HG02759 (cell line): ENCODE results near the gene GPR161.

Experiments
- ATAC-seq: cut with Tn5 transposase; IDR thresholded peaks from one replicate; pipeline ENCODE4 v1.9.1; 2021; ENCODE audit warnings: mild to moderate bottlenecking, moderate library complexity; ENCODE audit not compliant: unreplicated experiment

Gene GPR161

DNA sequence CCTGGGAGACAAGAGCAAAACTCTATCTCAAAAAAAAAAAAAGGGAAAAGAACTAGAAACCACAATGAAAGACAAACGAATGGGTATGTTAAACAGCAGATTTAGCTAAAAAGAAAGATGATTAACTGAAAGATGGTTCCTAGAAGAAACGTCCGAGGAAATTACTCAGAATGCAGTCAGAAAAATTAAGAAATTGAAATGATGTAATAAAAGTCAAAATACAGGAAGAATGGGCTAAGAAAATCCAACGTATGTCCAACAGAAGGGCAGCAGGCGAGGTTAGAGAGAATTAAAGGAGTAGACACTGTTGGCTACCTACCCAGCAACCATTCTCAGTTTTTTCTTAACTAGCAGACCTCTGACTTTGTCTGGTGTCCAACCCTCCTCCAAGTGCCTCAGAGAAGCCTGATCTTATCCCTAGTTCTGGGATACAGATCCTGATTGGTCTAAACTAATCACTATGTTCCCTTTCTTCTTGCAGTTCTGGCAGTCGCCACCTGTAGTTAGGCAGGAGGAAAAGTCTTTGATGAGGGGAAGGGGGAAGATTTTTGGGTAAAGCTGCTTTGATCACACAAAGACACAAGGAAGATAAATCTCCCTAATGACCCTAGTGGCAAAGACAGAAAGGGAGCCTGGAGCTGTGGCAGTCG is 25.7 kb downstream of the GPR161 start:
- no peak for ATAC-seq

DNA sequence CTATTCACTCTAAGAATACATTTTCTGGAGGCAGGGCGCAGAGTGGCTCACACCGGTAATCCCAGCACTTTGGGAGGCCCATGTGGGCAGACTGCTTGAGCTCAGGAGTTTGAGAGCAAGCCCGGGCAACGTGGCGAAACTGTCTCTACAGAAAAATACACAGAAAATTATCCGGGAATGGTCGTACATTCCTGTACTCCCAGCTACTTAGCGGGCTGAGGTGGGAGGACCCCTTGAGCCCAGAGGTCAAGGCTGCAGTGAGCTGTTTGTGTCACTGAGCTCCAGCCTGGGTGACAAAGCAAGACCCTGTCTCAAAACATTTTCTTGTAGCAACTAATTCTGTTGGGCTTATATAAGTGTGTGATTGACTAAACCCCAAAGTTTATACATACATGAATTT is 30.5 kb downstream of the GPR161 start:
- ATAC-seq: no peak

DNA sequence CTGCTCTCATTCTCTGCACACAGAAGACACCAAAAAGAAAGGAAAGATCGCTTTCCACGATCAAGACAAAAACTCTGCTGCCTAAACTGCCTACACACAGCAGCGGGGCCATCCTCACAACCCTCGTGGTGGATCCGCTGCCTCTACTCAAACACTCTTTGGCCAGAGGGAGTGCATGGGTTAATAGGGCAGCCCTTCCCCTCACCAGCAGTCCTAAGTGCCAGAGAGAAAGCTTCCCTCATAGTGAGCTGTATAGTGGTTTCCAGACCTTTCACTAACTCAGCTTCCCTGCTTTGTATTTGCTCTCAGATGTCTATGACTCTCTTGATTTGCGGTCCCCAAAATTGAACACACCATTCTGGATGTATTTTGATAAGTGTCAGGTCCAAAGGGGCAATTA is 30.9 kb downstream of the GPR161 start:
- ATAC-seq: no peak

DNA sequence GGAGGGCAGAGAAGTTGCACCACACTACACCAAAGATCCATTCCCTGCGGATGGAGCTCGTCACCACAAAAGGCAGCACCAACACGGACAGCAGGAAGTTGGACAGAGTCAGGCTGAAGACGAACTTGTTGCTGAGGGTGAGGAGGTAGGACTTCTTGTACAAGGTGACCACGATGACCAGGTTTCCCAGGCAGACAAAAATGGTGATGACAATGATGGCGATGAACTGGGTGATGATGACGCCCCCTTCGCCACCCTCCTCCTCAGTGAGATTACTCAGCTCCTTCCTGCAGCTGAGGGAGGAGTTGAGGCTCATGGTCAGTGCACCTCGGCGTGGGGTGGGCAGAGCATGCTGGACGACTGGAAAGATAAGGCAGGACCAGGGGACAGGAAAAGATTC is 32.2 kb downstream of the GPR161 start:
- no peak for ATAC-seq

DNA sequence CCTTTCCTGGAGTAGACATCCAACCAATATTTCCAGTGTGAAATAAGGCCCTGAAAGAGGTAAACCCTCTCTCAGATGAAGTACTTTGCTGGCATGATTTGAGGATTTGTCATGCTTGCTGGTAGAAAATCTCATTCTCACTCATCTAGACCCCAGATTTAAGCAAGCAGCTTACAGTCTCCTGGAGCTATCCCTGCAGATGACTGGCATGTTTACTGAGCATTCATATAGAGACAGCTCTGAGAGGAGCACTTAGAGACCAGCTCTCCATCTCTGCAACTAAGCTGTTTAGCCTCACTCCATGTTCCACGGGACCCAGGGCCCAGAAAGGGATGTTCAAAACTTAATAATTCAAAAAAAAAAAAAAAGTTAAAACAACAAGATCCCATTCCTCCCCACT is 34.2 kb downstream of the GPR161 start:
- ATAC-seq: no peak

DNA sequence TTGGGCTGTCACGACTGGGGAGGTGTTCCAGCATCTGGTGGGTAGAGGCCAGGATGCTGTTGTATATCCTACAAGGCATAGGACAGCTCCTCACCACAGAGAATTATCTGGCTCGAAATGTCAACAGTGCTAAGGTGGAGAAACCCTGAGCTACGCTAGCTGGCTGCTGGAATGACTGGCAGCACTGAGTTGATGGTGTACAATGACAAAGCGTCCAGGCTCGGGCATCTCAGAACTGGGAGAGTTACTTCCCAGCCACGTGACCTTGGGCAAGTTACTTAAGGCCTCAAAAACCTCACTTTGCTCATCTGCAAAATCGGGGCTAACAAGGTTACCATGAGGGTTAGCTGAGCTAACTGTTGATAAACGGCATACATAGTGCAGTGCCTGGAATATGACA is 35.4 kb downstream of the GPR161 start:
- no peak for ATAC-seq

DNA sequence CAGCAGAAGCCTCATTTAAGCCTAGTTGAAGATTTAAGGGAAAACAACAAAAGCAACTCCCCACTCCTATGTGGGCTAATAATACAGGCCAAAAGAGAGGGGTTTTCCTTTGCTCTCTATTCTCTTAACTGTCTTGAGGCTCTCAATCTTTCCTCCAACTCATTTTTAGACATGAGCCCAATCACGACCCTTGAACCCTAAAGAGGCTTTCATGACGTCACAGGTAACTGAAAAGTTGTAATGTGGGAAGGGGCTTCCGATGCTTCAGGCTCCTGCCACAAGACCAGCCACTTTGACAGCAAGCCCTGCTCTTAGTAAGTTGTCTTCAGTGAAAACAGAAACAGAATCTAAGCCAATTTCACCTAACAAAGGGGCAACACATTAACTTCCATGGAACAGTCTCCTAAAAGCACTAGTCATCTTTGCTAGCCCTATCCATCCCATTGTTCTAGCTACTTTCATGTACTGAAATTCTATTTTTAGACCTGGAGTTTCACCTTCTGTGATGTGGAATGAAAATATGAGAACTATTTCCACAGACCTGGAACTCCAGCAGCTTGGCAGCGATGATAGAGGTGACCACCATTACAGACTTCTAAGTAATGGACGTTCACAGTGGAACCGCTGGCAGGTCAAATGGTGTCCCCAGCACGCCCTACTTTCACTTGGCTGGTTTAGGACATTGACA is 36.3 kb downstream of the GPR161 start:
- ATAC-seq: no peak

DNA sequence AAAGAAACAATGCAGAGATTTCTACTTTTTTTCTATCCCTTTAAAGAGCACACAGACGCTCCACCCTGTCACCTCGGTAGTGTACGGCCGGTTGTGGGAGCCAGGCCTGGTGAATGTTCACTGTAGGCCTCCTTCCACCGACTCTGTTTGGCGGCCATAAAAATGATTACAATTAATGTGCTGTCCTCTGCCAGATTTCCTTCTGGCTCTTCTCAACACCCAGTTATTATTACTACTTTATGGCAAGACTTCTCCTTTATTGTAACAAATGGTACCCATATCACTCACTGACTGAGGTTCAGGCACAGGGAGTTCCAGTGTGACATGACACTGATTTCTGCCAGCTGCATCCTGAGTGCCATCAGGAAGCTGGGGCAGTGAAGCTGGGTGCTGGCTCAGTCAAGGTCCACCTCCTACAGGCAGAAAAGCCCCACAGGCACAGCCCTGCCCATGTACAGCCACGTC is 37.4 kb downstream of the GPR161 start:
- no peak for ATAC-seq

DNA sequence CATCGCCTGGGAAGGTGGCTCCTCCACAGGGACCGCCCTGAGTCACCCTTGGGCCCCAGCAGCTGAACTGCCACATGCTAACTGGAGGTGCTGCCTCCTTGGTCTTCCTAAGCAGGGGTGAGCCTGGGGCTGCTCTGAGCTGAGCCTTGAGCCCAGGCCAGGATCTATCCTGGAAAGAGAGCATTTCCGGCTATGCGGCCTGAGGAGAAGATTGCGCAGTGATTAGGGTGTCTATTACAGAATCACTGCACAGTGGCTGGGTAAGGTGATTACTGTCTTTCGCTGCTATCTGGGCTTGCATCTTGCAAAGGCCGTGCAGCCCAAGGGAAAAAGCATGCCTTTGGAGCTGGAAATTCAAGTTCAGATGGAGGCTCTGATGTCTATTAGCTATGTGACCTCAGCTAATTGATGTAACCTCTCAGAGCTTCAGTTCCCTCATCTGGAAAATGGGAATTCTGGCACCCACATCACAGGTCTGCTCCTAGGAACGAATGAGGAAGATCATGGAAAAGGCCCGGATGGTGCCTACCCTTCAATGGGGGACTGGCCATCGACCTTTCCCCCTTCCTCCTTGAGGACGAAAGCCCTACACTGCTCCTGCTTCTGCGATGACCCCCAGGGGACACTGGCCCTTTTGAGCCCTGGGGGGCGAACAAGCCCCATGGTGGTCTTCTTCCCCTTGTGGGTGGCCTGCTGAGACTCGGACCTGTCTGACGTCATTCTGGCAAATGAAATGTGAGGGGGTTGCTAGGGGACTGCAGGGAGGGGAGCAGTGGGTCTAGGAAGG is 38.0 kb downstream of the GPR161 start:
- no peak for ATAC-seq

DNA sequence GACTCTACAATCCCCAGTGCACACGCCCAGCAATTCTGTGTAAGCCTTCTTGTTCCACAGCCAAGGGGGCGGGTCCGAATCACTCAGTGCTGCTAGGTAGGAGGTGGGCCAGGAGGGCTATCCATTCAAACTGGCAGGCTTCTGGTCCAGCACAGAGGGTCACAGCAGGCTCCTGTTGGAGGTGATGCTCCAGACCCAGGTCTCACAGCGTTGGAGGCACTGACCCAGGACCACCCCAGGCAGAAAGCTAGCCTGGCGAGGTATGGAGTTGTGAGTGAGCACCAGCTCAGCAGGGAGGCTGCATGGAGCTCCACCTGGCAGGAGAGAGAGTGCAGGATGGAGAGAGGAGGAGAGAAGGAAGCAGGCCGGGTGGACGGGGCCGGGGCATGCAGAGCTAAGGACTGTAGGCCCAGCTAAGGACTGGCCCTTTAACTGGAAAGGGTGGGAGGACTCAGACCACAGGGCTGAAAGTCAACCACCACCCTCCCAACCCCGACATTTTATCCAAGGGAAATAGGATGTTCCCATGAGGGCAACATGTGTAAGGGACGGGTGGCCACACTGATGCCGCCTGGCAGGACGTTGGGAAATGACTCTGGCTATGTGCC is 38.7 kb downstream of the GPR161 start:
- no peak for ATAC-seq

DNA sequence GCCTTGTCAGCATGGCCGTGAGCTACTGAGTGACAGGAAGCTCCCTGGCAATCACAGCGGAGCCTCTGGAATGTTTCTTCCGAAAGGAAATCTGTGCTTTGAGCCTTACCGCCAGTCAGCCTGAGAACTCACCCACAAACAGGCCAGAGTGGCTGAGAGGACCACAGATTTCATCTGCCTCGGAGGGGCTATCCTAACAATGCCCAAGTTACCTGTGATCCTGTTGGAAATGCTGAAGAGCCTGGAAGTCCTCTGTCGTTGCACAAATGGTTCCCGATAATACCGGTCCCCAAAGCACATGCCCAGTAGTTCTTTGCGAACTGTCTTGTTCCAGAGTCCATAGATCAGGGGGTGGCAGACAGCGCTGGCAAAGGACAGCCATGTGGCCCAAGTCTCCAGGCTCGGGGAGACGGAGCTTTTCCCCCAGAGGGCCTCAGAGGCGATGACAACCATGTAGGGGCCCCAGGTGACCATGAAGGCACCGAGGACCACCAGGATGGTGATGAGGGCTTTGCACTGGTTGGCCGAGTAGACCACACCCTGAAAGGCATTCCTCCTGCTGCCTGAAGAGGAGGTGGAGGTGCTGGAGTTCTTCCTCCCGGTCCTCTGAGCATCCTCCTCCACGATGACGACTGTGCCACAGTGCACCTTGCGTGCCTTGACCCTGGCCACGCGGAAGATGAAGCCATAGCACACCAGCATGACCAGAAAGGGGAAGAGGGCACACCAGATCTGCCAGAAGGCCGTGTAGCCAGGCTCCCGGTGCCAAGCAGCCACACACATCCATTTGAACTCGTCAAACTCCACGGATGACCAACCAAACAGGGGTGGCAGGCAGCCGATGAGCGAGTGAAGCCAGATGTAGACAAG is 40.2 kb downstream of the GPR161 start:
- ATAC-seq: no peak

DNA sequence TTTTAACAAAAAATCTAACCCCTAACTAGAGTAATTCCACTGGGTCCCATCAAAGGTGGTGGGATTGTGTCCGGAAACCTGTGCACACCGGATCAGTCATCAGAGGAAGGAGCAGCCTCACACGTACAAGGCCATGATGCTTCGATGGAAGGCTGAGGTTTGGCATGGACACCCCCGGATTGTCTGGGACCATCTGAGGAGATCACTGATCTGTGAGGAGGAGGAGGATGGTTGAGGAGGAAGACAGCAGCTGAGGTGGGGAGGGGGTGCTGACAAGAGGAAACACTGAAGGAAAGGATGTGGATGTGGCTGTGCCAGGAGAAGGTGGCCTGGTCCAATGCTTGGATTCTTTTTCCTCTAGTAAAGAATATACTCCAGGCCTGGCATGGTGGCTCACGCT is 41.3 kb downstream of the GPR161 start:
- ATAC-seq: no peak

DNA sequence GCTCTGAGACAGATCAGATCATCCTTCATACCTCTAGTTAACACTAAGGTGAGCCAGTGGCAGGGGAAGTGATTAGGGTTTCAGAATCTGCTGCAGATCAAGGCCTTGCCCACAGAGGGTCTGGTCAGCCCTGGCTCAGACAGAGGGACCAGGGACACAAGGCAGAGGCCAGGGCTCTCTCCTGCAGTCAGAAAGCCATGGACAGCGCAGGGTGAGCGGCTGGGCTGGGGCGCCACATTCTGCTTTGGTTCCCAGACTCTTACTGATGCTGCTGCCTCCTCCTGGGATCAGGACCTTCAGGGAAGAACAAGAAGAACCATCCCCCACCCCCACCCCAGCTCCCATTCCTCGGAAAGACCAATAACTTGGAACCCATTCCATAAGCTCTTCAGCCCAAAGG is 43.1 kb downstream of the GPR161 start:
- no peak for ATAC-seq

DNA sequence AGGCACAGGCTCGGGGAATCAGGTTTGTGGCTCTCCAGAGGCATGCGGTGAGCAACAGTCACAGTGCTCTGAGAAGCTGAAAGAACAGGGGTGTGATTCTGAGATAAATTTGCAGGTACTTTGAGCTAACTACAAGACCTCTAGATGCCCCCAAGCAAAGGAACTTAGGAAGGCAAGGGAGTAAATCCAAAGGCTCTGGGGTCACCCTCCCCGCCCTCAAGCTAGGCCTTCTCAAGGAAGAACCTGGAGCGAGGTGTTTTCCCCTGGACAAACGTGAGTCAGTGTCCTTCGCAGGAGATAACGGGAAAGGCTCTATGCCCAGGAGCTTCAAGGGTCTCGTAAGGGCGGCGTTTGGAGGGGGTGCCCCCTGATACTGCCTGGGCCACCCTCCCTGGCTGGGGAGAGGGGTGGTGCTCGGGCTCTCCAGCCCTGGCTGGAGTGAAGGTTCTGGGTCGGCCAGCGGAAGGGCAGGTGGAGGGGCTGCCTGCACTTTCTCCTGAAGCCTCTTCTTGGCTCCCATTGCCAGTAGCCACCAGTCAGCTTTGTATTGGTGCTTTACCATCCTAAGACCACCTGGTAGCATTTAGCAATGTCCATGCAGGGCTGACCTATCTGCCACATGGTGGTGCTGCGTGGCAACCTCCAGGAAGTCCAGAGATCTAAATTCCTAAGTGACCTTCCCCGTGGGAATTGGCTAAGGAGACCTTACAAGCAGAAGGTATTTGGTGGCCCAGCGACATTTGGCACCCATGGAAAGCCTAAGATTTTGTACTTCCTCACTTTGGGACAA is 44.0 kb downstream of the GPR161 start:
- ATAC-seq: no peak

DNA sequence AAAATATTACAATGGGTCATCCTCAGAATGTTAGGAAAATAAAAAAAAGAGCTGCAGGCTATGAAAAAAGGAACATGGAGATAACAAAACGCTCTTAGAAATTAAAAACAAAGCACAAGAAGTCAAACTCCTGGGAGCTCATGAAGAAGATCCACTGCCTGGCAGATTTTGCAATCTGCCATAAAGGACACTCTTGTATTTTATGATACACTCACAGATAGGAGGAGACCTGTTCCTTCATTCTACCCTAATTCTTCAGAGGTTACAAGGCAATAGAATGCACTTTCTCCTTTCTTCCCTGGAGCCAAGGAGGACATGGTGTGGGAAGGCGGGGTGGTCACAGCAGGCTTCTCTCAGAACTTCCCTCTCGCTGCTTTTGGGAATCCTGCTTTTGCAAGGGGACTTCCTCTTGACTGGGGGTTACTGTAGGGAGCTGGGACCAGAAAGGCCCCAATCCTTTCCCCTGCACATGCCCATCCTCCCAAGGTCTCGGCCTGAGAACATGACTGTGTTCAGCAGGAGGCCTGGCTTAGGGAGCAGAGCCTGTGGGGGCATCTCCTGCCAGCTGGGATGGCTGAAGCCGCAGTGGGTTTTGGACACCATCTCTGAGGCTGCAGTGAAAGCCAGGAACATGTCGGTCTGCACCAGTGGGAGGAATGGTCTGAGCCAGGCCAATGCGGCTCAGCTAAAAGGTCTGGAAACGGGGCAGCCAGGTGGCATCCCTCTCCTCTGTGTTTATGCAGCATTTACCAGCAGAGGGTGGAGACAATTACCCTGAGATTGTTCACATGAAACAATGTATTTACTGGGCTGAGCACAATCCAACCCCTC is 44.8 kb downstream of the GPR161 start:
- no peak for ATAC-seq

DNA sequence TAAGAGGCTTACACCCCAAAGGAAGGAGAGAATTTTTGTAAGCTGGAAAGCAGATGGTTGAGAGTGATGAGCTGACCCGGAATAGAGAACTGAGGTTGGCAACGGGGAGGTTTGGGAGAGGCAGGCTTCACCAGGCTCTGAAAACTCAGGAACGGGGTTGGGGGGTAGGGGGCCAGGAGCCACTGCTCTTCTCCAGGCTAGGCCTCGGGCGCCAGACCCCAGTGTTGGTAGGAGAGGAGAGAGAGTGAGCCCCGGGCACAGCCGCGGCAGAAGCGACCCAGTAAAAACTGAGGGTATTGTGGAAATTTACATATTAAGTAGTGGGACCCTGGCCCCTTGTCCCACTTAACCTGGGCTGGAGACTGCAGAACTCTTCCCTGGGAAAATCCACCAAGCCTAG is 45.7 kb downstream of the GPR161 start:
- ATAC-seq: no peak

DNA sequence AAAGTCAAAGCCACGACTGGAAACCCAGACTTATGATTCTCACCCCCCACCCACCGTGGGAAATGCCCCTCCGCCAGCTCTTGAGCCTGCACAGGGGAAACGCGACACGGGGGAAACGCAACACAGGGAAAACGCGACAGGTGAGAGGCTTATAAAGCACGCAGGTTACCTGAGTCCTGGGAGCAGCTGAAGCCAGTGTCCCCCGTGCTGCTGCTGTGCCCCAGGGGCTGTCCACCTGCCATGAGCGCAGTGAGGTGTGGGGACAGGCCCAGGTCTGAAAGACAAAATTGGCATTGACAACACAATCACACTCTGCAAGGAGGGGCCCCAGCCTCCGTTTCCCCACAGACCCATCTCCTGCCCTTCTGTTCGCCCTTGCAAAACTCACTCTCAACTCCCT is 46.3 kb downstream of the GPR161 start:
- ATAC-seq: no peak

DNA sequence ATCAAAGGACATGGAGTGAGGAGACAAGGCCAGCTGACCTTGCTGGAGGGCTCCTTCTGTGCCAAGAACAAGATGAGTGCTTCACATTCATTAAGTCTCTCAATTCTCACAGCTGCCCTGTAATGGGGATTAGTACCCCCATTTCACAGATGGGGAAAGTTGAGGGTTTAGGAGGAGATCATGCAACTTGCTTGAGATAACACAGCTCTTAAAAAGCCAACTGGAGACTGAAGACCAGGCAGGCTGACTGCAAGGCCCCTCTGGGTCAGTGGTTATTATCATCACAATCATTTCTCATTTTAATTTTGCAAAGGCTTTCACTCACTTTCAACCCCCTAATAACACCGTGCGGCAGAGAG is 46.8 kb downstream of the GPR161 start:
- no peak for ATAC-seq

DNA sequence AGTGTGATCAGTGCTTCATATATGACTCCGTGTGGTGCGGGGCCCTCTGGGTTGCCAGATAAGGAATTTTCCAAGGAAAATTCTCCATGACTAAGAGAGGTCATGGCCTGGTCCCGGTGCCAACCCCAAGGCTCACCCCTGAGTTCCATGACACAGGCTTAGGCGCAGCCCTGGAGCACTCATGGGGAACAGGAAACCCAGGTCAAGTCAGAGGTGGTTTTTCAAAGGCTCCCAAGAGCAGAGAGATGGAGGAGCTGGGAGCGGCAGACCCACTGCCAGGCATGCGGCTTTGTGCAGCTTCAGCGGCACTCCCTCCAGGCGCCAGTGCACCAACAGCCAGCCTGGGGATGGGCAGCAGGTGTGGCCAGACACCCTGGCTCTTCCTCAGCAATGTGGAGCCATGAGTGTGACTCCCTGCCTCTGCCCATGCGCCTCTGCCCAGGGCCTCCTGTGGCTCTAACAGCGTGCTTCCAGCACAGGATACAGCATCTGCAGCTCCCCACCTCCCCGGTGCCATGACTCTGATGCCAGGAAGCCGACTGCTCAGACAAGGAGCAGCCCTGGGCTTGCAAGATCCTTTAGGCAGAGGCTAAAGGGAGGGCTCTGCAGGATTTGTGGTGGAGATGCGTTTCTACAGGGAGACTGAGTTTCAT is 47.3 kb downstream of the GPR161 start:
- no peak for ATAC-seq
